AG09309 (cell line): ENCODE results near the gene SNX3.

Experiments used
- DNase-seq: peaks from one replicate; pipeline ENCODE4 v3.0.0-alpha.2; 2010; ENCODE audit warnings: low read depth
- H3K4me3 ChIP-seq: 2 replicates; pipeline ENCODE4 v1.5.1; 2011; ENCODE audit warnings: mild to moderate bottlenecking, low read depth, low read length, moderate library complexity; ENCODE audit not compliant: control insufficient read depth
- CTCF ChIP-seq: IDR thresholded peaks from 2 replicates; pipeline ENCODE4 v1.5.1; 2011; ENCODE audit warnings: mild to moderate bottlenecking, low read depth, low read length, inconsistent platforms; ENCODE audit not compliant: insufficient read depth, control insufficient read depth; ENCODE audit errors: missing control alignments

Gene SNX3

DNA sequence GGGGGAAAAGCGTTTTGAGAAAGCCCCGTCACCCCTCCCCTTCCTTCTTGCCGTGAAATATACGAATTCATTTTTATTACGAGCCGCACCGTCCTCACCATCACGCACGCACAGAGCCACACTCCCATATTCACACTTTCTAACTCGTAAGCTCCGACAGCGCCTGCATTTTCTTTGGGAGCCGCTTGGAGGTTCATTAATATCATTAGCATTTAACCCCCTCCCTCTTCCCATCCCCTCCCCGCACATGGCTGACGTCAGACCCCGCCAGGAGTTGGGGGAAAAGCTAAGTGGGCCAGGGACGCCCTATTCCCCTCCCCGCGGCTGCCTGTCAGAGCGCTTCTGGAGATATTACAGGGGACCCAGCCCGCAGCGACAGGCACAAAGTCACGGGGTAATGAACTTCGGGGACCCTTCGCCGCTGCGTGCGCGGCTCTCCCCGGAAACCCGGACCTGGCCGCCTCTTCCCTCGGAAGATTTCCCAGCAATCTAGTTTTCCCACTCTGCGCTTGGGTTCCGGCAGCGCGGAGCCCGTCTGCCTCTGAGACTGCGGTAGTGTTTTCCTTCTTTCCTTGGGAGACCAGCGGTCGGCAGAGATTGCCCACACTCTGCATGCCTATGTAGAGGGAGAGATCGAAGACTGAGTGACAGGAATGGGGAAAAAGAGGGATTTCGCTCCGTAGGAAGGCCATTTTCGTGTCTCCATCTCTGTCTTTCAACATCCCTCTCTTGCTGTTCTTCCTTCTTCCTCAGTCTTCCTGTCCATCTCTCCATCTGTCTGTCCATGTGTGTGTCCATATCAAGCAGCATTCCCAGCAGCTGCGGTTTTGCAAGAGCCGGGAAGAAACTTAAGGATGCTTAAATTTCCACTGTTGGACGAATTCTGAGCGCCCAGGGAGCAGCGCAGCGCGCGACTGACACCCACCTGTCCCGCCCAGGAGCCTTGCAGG is 94.9 kb downstream of the SNX3 start, which contains the start of gene NR2E1:
TSS of gene NR2E1 (plus strand) at position 309 of the 950 bp plus-strand sequence. CDS start 744 bp downstream, outside the sequence.
- DNase-seq = no peak
- no peak within 1 kb of the TSS for H3K4me3 ChIP-seq
- TF ChIP-seq CTCF = no peak

GRCh38 chr6:108164815-108165706 is 95.8 kb downstream of the SNX3 start:
- no peak overlapping the region for H3K4me3 ChIP-seq
- no peak for TF ChIP-seq CTCF
- no peak for DNase-seq

- no peak for TF ChIP-seq CTCF
- H3K4me3 ChIP-seq = no peak overlapping the region
- DNase-seq = no peak
Measured at GRCh38 chr6:108164543-108164814, 96.4 kb downstream of the SNX3 start.

DNA sequence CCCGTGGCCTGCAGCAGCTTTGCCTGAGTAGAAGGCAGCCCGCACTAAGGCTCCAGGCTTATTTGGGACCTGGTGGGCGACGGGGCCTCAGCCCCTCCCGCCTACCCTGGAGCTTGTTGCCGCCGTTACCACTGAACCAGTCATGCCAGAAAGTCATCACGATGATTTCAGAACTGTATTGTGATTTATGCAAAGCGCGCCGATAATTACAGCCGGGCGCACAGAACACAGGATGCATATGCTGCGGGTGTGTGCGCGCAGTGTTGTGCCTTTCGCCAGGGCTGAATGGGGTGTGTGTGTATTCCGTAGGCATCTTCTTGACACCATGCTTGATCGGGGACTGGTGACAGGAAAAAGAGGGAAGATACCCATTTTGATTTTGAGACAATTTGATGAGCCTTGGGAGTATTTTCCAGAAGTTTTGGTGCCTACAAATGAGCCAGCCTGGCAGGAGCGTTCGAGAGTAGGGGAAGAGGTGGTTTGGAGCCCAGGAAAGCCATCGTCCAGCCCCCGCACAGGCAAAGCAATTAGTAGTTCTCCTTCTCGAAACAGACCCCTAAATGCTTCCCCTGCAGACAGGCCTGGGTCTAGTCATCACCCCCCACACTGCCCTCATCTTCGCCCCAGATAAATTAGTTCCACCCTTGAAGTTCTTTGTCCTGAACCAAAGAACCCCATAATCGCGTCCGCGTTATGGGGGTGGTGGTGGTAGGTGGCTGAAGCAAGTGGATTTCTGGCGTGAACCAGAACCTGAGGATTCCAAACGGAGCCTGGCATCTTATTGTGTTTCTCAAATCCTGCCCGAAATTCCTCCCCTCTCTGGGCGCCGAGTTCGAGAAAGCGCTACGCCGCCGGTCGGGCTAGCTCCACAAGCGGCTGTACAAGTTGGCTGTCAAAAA is 96.9 kb downstream of the SNX3 start:
- no peak overlapping the region for H3K4me3 ChIP-seq
- DNase-seq = no peak
- no peak for TF ChIP-seq CTCF

DNA sequence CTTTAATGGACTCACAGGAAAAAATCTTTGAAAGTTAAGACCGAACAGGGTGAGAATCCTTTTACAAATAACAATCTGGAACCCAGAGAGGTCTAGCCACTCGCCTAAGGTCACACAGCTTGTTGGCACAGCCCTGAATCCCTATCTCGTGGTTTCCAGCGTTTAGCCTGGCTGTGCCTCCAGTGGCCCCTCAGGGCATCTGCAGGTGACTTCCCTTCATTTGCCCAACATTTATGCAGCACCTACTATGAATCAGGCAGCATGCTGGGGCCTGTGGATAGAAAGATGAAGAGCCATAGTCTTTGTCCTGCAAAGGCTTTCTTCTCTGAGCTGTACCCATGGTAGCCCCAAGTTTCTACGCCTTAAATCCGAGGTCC is 97.6 kb downstream of the SNX3 start:
- no peak for TF ChIP-seq CTCF
- no peak for DNase-seq
- H3K4me3 ChIP-seq = no peak overlapping the region
